DMS53 (cell line): ENCODE data around the gene ADPRHL1.
"Not testable (repeated sequence)": the region's sequence is repeated elsewhere in the genome, so short reads cannot be mapped to it uniquely, and the experiment has no call there.

Source experiments
- DNase-seq: peaks from one replicate; lab custom pipeline; 2025; lab: John Stamatoyannopoulos, UW

Gene ADPRHL1

DNA sequence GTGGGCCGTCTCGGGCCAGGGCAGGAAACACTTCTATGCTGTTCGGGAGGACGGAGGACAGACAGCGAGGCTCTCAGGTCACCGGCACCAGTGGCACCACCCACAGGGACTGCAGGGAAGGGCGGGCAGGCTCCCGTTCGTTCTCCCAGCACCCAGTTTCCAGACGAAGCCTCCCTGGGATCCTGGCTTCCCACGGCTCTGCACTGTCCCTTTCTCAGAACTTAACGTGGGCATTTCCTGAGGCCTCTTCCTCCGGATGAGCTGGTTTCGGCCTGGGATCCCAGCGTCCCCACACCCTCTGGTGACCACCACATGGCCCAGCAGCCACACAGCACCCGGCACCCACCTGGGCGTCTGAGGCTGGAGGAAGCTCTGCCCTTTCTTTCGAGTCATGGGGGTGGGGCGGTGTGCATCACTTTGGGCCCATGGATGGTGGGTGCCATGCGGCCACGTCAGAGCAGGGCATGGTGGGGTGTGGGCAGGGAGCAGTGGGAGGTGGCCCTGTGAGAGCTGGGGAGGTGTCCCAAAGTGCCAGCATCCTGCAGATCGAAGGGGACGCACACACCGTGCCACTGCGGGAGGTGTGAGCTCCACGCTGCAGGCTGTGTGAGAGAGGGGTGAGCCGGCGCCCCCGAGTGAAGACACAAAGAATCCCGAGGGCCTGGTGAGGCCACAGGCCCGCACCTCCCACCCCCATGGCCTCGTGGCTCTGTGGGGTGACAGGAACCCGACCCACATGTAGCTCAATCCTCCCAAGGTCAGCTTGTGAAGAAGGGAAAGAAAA, 50.6 kb downstream of the ADPRHL1 start:
- DNase-seq: peak; percentile 45

DNA sequence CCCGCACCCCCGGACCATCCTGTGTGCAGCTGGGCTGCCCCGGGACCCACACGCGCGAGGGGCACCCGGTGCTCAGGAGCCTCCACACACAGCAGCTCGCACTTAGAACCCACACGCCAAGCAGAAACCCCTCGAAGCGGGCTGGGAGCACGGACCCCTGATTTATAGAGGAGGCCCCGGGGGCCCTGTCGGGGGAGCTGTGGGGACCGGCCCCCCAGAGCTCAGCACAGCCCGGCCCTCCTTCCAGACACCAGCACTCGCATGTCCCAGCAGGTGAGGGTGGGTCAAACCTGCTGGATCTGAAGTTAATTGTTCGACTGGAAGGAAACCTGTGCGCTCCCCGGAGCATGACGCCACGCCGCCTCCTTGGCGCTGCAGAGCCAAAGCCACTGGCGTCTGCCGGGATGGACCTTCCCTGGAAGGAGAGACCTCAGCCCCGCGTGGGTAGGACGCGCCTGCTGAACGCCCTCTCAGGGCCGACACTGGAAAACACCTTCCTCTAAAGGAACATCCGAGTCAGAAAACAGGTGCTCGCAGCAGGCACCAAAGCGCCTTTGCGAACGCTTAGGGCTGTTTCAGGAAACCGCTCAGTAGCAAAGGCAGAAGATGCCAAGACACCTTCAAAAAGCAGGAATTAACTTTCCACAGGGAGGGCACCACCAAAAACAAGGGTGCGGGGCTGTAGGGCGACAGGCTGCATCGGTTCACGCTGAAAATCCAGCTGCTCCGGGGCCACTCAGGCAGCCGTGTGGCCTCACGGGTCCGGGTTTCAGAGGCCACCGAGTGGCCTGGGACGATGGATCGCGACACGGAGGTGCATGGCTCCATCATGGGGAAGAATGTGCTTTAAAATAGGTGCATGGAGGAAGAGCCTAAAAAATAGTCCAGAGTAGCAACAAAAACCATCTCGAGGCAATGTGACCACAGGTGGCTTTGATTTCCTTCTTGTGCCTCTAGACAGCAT, 51.6 kb downstream of the ADPRHL1 start:
- DNase-seq: peak; percentile 28

DNA sequence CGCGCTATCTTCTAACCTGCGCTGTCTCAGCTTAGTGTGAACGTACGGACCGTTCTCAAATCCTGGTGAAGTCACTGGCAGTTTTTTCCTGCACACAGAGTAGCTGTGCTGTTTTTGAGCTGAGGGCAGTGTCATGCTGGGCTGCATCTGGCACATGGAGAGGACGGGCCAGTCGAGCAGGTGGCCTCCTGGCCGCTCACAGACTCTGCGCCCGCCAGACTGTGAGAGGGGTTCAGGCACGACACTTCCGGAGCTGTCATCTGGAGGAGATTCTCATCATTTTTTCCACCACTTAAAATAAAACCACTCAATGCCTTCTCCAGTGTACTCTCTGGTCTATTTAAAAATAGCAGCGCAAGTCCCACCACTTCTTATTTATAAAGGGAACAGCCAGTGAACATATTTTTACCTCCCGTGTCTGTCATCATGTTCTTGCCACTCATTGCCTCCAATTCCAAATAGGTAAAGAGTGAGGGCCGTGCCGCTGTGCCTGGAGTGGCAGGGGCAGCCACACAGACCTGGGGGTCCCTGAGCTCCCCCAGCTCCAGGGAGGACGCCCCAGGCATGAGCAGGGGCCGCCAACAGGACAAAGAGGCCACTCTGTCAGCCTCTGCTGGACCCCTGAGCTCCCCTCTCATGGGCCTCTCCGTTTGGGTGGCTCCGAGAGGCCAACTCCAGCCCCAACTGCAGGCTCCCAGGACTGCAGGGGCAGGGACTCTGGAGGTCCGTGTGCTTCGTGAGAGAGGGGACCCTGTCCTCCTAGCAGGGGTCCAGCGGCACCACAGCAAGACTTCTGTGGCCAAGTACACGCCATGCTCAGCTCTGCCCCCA, 52.5 kb downstream of the ADPRHL1 start:
- DNase-seq: peak; percentile 25

DNA sequence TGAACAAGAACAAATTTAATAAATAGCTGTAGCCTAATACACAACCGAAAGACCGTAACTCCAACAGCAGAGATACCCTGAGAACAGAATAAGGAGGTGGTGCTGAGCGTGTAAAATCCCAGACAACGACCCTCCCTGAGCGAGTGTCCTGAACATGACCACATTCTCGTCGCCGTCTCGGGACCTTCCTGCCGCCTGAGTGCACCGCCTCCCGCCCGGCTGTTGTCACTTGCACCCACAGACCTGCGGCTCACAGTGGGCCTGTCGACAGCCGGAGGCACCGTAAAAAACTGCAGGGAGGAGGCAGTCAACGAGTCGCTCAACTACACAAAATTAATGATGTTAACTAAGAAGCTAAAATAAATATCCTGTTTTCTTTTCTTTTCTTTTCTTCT, 53.5 kb downstream of the ADPRHL1 start:
- DNase-seq: no peak

DNA sequence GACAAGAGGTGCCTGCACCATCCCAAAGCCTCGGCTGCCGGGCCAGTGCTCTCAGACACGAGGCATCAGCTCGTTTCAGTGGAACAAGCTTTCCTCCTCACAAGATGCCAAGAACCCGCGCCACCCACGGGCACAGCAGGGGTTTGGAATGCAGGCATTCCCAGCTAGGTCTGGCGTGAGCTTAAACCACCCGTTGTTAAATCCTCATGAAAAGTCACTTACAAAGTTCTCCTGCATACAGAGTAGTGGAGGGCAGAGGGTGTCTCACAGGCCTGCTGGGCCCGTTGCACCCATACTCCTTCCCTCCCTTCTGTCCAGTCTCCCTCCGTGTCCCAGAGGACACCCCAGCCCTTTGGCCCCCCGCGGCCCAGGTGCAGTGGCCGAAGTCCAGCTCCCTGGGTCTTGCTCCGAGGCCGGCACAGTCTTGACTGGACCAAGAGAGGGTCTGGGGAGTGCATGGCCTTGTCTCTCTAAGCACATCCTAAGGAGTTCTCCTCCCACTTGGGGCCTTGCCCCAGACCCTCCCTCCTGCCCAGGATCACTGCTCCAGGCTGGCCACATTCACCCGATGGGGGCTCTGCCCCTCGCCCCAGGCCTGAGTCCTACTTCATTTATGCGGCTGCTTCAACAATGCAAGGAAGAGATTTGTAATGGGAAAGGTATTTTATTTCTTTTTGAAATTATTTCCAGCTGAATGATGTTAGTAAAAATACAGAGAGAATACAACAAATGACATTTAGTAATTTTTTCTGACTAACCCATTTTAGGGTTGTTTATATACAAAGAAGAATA, 54.1 kb downstream of the ADPRHL1 start:
- no peak for DNase-seq

DNA sequence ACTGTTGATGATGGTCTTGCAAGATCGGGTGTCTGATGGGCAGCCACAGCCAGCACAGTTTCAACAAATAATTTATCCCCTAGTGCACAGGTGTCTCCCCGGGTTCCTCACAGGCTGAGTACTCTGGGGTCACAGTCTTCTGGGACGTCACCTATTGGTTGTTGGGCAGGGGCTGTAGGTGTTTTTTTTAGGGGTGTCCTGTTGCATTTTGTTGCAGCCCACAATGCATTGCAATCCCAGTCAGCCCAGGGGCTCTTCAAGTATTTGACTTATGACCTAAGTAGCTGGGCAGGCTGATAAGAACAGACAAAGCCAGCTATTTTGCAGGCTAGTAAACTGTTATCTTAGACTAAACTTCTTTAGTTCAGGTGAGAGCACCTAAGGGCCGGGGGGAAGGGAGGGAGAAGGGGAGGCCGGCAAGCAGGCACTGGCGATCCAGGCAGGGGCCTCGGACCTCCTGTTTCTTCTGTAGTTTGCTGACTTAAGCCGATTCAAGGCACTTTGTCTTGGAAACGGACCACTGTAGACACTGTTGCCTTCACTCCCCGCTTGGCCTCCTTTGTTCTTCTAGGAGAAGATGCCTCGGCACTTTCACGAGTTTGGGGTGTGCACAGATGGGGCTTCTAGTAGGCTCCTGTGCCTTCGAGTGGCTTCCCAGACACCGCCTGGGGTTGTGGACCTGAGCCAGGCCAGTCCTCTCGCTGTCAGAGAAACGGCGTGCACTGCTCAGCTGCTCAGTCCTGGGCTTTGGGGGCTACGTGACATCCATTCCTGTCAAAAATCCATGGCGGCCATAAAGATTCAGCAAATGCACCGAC, 55.5 kb downstream of the ADPRHL1 start:
- DNase-seq: no peak

DNA sequence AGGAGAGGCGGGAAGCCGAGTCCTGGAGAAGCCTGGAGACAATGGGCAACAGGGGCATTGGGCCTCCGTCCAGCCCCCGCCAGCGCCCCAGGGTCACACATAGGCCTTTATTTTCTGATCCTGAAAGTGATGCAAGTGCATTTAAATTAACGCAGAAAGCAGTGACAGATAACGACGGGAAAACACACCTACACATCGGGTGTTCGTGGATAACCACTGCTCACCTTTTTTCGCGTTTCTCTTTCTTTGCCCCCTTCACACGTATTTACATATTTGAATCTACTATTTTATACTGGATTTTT, 59.0 kb downstream of the ADPRHL1 start:
- DNase-seq: no peak

DNA sequence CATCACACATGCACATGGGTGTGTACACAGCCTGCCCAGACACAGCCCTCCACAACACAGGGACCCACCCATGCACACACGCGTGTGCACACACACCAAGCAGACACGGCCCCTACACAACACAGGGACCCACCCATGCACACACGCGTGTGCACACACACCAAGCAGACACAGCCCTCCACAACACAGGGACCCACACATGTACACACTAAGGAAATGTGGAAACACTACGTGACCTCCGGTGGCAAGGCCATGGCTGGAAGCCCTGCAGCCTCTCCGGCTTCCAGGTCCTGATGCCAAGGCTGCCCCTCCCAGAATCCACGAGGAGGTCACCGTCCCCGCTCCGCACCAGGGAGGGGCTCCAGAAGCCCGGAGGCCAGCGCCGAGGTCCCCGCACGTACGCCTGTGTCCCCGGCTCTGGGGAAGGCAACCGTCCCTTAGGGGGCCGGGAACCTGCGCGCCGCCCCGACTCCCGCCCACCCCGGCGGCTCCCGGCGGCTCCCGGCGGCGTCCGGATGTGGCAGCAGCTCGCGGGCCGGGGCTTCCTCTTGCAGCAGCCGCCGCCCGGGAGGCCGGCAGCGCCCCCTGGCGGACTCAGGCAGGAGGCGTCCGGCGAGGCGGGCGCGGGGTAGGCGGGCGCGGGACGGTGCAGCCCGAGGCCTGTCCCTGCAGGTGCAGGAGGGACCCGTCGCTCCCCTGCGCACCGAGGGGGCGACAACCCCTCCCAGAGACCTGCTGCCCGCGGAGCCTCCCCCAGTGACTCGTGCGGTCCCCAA, 59.5 kb downstream of the ADPRHL1 start:
- peak; percentile 75 for DNase-seq

DNA sequence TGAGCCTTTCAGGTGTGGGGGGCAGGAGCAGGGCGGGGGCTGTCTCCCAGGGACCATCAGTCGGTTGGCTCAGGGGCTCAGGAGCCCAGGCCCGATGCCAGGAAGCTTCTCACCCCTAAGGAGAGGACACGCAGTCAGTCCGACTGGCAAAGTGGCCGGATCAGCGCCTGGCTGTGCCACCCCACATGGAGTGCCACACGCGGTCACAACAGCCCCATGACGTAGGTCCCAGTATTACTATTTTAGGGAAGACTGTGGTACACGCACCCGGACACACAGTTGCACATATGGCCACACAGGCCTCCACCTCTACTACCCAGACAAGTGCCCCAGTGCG, 60.1 kb downstream of the ADPRHL1 start:
- DNase-seq: no peak

DNA sequence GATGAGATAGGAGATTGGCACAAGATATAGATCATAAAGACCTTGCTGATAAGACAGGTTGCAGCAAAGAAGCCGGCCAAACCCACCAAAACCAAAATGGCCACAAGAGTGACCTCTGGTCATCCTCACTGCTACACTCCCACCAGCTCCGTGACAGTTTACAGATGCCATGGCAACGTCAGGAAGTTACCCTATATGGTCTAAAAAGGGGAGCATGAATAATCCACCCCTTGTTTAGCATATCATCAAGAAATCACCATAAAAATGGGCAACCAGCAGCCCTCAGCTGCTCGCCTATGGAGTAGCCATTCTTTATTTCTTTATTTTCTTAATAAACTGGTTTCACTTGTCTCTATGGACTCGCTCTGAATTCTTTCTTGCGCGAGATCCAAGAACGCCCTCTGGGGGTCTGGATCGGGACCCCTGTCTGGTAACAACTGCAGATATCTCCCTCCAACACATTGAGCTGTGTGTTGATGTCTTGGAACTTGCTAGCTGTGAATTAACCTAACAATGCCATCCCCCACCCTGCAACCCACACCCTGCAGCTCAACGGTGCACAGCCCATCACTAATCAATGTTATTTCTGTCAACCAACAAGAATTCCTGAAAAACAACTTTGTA, 62.3 kb downstream of the ADPRHL1 start:
- DNase-seq: no peak

DNA sequence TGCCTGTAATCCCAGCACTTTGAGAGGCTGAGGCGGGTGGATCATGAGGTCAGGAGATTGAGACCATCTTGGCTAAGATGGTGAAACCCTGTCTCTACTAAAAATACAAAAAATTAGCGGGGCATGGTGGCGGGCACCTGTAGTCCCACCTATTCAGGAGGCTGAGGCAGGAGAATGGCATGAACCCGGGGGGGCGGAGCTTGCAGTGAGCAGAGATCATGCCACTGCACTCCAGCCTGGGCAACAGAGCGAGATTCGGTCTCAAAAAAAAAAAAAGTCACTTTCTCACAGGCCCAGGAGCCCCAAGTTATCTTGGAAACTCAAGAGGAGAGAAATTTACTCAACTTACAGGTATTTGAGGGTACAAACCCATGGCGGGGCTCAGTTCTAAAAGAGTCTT, 63.7 kb downstream of the ADPRHL1 start:
- DNase-seq: not testable (repeated sequence)

DNA sequence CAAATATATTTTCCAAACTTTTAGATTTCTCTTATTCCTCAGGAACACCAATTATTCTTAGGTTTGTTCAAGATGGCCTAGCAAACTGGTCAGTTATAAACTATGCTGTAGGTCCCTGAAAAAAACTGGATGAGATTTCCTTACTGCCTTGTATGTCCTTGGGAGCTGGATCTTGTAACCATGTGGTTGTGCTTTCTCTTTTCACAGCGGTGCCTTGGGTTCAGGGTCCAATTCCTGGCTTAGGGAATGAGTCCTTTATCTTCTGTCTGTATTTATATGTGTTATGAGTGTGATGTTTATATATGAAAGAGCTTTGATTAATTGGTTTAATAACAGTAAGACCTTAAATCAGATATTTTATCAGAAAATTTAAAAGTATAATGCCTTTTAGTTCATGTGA, 65.9 kb downstream of the ADPRHL1 start:
- no peak for DNase-seq

DNA sequence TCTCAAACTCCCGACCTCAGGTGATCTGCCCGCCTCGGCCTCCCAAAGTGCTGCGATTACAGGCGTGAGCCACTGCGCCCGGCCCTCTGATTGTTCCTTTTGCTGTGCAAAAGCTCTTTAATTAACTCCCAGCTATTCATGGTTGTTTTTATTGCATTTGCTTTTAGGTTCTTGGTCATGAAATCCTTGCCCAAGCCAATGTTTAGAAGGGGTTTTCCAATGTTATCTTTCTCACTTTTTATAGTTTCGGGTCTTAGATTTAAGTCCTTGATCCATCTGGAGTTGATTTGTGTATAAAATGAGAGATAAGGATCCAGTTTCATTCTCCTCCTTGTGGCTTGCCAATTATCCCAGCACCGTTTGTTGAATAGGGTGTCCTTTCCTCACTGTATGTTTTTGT, 70.2 kb downstream of the ADPRHL1 start:
- no peak for DNase-seq

DNA sequence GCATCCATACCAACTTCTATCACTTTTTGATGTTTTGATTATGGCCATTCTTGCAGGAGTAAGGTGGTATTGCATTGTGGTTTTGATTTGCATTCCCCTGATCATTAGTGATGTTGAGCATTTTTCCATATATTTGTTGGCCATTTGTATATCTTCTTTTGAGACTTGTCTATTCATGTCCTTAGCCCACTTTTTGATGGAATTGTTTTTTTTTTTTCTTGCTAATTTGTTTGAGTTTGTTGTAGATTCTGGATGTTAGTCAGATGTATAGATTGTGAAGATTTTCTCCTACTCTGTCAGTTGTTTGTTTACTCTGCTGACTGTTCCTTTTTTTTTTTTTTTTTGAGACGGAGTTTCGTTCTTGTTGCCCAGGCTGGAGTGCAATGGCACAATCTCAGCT, 70.7 kb downstream of the ADPRHL1 start:
- not testable (repeated sequence) for DNase-seq

DNA sequence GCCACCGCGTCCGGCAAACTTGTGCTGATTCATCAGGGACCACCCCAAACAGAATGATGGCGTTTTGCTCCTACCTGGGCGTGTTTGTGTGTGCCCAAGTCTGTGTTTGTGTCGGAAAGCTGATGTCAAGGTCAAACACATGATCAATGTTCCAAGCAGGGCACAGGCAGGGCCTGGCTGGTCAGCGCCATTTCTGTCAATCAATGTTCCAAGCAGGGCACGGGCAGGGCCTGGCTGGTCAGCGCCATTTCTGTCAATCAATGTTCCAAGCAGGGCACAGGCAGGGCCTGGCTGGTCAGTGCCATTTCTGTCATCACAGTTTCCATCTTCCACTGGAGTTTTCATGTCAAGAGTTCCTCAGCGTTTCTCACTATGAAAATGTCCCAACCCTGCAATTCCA, 74.5 kb downstream of the ADPRHL1 start:
- no peak for DNase-seq

DNA sequence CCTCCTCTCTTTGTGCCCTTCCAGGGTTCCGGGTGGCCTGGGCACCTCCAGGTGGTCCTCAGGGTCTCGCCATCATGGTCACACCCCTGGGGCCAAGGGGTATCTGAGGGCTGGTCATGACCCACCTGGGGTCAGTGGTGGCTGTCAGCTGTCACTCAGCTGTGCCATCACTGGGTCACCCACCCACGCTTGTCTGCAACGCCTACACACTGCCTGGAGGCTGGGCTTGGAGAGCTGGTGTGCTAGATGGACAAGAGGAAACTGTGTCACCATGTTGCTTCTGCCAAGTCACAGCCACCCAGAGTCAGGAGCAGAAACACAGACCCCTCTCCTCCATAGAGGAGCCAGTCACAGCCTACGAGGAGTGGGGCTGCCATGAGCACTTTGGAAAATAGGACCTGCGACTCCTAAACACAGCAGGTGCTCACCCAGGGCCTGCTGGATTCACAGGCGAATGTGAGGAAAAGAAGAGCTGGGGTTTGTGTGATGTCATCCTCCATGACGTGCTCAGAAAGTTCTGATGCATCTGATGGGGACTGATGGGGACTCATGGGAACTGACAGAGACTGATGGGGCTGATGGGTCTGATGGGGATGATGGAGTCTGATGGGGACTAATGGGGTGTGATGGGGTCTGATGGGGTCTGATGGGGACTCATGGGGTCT, 78.6 kb downstream of the ADPRHL1 start:
- peak; percentile 6 for DNase-seq

DNA sequence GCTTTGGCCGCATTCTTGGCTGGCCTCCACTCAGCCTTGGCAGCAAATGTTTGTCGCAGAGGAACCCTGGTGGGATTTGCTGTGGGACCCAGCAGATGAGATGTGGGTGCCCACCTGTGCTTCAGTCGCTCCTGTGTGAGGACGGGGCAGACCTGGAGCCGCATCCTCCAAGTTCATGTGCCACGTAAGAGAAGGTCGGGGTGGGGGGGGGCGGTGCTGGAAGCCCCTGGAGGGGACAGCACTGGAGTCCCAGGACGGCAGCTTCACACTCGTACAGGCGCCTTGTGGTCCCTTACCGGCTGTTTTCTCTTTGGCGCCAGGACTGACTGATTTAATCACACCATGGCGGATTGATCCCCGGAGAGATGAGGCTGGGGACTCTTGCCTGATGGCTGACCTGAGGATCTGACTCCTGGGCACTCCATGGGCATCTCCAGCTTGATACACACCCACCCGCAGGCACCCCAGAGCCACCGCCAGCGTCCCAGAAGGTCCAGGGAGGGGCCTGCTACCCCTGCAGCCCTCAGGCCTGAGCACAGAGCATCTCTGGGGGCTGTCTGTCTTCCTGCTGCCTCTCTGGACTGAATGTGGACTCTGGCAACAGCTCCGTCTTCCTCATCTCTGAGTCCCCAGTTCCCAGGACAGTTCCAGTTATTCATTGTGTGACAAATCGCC, 79.3 kb downstream of the ADPRHL1 start:
- no peak for DNase-seq

DNA sequence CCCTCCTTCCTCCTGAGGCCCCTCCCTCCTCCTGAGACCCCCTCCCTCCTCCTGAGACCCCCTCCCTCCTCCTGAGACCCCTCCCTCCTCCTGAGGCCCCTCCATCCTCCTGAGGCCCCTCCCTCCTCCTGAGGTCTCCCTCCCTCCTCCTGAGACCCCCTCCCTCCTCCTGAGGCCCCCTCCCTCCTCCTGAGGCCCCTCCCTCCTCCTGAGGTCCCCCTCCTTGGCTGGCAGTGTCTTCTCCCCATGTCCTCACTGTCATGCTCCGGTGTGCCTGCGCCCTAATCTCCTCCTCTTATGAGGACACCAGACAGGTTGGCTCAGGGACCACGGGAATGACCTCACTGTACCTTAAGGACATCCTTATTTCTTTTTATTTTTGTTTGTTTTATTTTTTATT, 81.6 kb downstream of the ADPRHL1 start:
- DNase-seq: not testable (repeated sequence)
